B cell (primary cell): ENCODE measurements around the gene CBX7. TPM values are rescaled to one million over a fixed set of nuclear protein-coding genes. Genes with fewer than 3 reads are reported as not detected.

Experiments used
- ATAC-seq: fragments of 200-7000 bp; cut with Tn5 transposase; one replicate; pipeline ENCODE4 v1.10.0; 2021; ENCODE audit warnings: low read depth, mild to moderate bottlenecking, moderate number of reproducible peaks, moderate library complexity
- CTCF ChIA-PET: fragments of 350-600 bp; sonication (Branson Sonifier 250); formaldehyde crosslinking; loops from one replicate; lab custom pipeline; 2021; ENCODE audit warnings: antibody characterized with exemption, inconsistent platforms; lab: Charles Lee
- POLR2A ChIA-PET: fragments of 350-600 bp; sonication (Branson Sonifier 250); formaldehyde crosslinking; loops from one replicate; lab custom pipeline; 2021; ENCODE audit warnings: antibody characterized with exemption; lab: Charles Lee
- DNase-seq: peaks from one replicate; pipeline ENCODE4 v3.0.0; 2013
- H2AFZ ChIP-seq: 2 replicates; pipeline ENCODE4 v1.6.1; 2012; ENCODE audit warnings: mild to moderate bottlenecking, low read depth, low read length; ENCODE audit not compliant: insufficient read depth, poor library complexity, severe bottlenecking
- H3K27ac ChIP-seq, 2 donors: 1 replicate in 1 of 2; 2 replicates in 1 of 2; pipeline ENCODE4 v1.5.1; 2012 to 2013; ENCODE audit warnings: low read length in 2 of 2, mild to moderate bottlenecking in 2 of 2, moderate library complexity in 1 of 2
- H3K27me3 ChIP-seq, 4 experiments: fragments of 200-600 bp in 1 of 4; sonication (generic) in 1 of 4; replicated peaks in 1 of 4; 1 replicate in 2 of 4; 2 replicates in 2 of 4; pipeline versions ENCODE4 v1.6.1 to v1.7.0; 2013 to 2016; ENCODE audit warnings: low read length in 3 of 4, mild to moderate bottlenecking in 2 of 4, mixed read lengths in 1 of 4, moderate library complexity in 1 of 4; ENCODE audit not compliant: insufficient read depth in 4 of 4, control insufficient read depth in 3 of 4; ENCODE audit errors: control extremely low read depth in 1 of 4
- H3K36me3 ChIP-seq, 2 experiments: replicated peaks in 1 of 2; 1 replicate in 1 of 2; 2 replicates in 1 of 2; pipeline versions ENCODE4 v1.6.1 to v1.7.1; 2013; ENCODE audit warnings: low read length in 1 of 2; ENCODE audit not compliant: insufficient read depth in 2 of 2, control insufficient read depth in 1 of 2; ENCODE audit errors: control extremely low read depth in 1 of 2, extremely low read depth in 1 of 2
- H3K4me1 ChIP-seq, 2 donors: fragments of 200-600 bp in 1 of 2; sonication (generic) in 1 of 2; 1 replicate in 1 of 2; 2 replicates in 1 of 2; pipeline versions ENCODE4 v1.5.1 to v1.6.1; 2013 to 2017; ENCODE audit warnings: low read length in 2 of 2; ENCODE audit not compliant: control insufficient read depth in 2 of 2, insufficient read depth in 2 of 2
- H3K4me2 ChIP-seq: replicated peaks from 2 replicates; pipeline ENCODE3; 2012; ENCODE audit warnings: mild to moderate bottlenecking, low read depth, low read length; ENCODE audit not compliant: poor library complexity, severe bottlenecking
- H3K4me3 ChIP-seq, 5 experiments: fragments of 200-600 bp in 1 of 5; sonication (generic) in 1 of 5; 1 replicate in 3 of 5; 2 replicates in 2 of 5; pipeline versions ENCODE4 v1.5.1 to v1.7.0; 2011 to 2016; ENCODE audit warnings: low read length in 4 of 5, mild to moderate bottlenecking in 4 of 5, low read depth in 2 of 5, control low read depth in 1 of 5, moderate library complexity in 1 of 5; ENCODE audit not compliant: insufficient read depth in 1 of 5; ENCODE audit errors: control extremely low read depth in 1 of 5, extremely low read depth in 1 of 5
- H3K79me2 ChIP-seq: fragments of 200-600 bp; sonication (generic); one replicate; pipeline ENCODE4 v1.6.0; 2016; ENCODE audit warnings: low read length; ENCODE audit not compliant: control insufficient read depth, insufficient read depth
- H3K9ac ChIP-seq: fragments of 200-600 bp; sonication (generic); 2 replicates; pipeline ENCODE4 v1.6.1; 2017; ENCODE audit warnings: mild to moderate bottlenecking, low read length, moderate library complexity
- H3K9me3 ChIP-seq, 3 donors: one replicate each; pipeline versions ENCODE4 v1.6.1 to v1.7.1; 2013; ENCODE audit warnings: low read length in 2 of 3; ENCODE audit not compliant: control insufficient read depth in 2 of 3, insufficient read depth in 1 of 3; ENCODE audit errors: control extremely low read depth in 1 of 3
- H4K20me1 ChIP-seq: 2 replicates; pipeline ENCODE4 v1.6.0; 2012; ENCODE audit warnings: mild to moderate bottlenecking, low read length; ENCODE audit not compliant: insufficient read depth, control insufficient read depth, poor library complexity, severe bottlenecking
- H3K27ac Mint-ChIP-seq: one replicate; pipeline ENCODE4 v1.8.0; 2021; ENCODE audit warnings: mixed read lengths
- H3K27me3 Mint-ChIP-seq: one replicate; pipeline ENCODE4 v1.8.0; 2021; ENCODE audit warnings: mixed read lengths
- H3K4me1 Mint-ChIP-seq: one replicate; pipeline ENCODE4 v1.8.0; 2021; ENCODE audit warnings: mixed read lengths
- H3K4me3 Mint-ChIP-seq: one replicate; pipeline ENCODE4 v1.8.0; 2021; ENCODE audit warnings: mixed read lengths
- H3K9me3 Mint-ChIP-seq: one replicate; pipeline ENCODE4 v1.8.0; 2022; ENCODE audit warnings: mixed read lengths; ENCODE audit not compliant: insufficient read depth
- EZH2 ChIP-seq: IDR thresholded peaks from 2 replicates; pipeline ENCODE4 v1.6.1; 2012; ENCODE audit warnings: borderline replicate concordance, low read depth, mild to moderate bottlenecking, moderate library complexity, low read length; ENCODE audit not compliant: insufficient read depth, poor library complexity, severe bottlenecking
- WGBS: methylation state at CpG from one replicate; pipeline ENCODE4 v1.1.5; 2013; ENCODE audit warnings: missing lambda C conversion rate; ENCODE audit not compliant: insufficient coverage; 5-methylcytosine and 5-hydroxymethylcytosine counted together
- intact Hi-C: fragments of 100-400 bp; cut with micrococcal nuclease; formaldehyde crosslinking; loops from one replicate; pipeline ENCODE4 v1.10.0; 2022
- polyA plus RNA-seq: library from polyadenylated mRNA; depleted of rRNA; stranded (reverse); fragments of >200 nt; gene quantifications from 2 replicates; pipeline ENCODE4 v1.2.3, GENCODE V29; 2012
- total RNA-seq, 2 donors: library from RNA; stranded (reverse); fragments of 120-200 nt in 1 of 2; gene quantifications; 1 replicate in 1 of 2; 2 replicates in 1 of 2; pipeline versions ENCODE4 v1.2.3 to v1.2.4, GENCODE V29; 2013 to 2022
- TF ChIP-seq, protein P1 (sequence below): fragments of 200-600 bp; IDR thresholded peaks from one replicate; pipeline ENCODE4 v1.8.0; 2022; ENCODE audit warnings: antibody characterized with exemption, mild to moderate bottlenecking

Gene CBX7
- total and polyA plus RNA-seq, 2 donors (not counting 1 experiment from before 2014, with no cell fraction given) = 83.6 to 141 TPM

- H3K79me2 ChIP-seq = peaks cover 72% of the 10 kb centered on the region
- peaks cover 42% of the 10 kb centered on the region for H3K4me1 Mint-ChIP-seq
- no peaks in the 10 kb centered on the region for H3K9me3 ChIP-seq
- ChIA-PET CTCF (interaction anchor here (1.2 to 1.7 kb wide), 2 partner anchors 141 to 275 kb away, joined by 3 to 7 read pairs; no protein-coding TSS in a partner anchor), POLR2A (no interaction called here)
- peak; percentile 26 for ATAC-seq
- intact Hi-C loops = loop anchor here (1.0 kb wide), 1 partner anchor 8 kb away; the partner anchor contains the start of gene CBX7
- no peaks in the 10 kb centered on the region for H3K27me3 ChIP-seq
- H3K4me3 ChIP-seq = peak overlapping the region; percentile 65 to 98 (median 89)
- no peaks in the 10 kb centered on the region for H3K9me3 Mint-ChIP-seq
- H3K4me1 ChIP-seq = peaks cover 39 to 46% of the 10 kb centered on the region in 2 donors
- H3K4me2 ChIP-seq = peak overlapping the region; percentile 96
- peak overlapping the region; percentile 90 for H3K4me3 Mint-ChIP-seq
- peaks cover 47% of the 10 kb centered on the region for H4K20me1 ChIP-seq
- DNase-seq = peak; percentile 81
- H3K36me3 ChIP-seq = peaks cover 0 to 25% of the 10 kb centered on the region in 2 experiments
- peak overlapping the region; percentile 84 for H3K9ac ChIP-seq
- H3K27ac Mint-ChIP-seq = peak overlapping the region; percentile 90
- H3K27ac ChIP-seq = peak overlapping the region; percentile 17 to 97
- H2AFZ ChIP-seq = peak overlapping the region; percentile 72
- H3K27me3 Mint-ChIP-seq = no peaks in the 10 kb centered on the region
- TF ChIP-seq, protein P1, sequence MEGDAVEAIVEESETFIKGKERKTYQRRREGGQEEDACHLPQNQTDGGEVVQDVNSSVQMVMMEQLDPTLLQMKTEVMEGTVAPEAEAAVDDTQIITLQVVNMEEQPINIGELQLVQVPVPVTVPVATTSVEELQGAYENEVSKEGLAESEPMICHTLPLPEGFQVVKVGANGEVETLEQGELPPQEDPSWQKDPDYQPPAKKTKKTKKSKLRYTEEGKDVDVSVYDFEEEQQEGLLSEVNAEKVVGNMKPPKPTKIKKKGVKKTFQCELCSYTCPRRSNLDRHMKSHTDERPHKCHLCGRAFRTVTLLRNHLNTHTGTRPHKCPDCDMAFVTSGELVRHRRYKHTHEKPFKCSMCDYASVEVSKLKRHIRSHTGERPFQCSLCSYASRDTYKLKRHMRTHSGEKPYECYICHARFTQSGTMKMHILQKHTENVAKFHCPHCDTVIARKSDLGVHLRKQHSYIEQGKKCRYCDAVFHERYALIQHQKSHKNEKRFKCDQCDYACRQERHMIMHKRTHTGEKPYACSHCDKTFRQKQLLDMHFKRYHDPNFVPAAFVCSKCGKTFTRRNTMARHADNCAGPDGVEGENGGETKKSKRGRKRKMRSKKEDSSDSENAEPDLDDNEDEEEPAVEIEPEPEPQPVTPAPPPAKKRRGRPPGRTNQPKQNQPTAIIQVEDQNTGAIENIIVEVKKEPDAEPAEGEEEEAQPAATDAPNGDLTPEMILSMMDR = no peak
- no peak for TF ChIP-seq EZH2
- 4% methylated on average over 15 of the region's 22 CpGs for WGBS
Observed at GRCh38 chr22:39144101-39144767, 8.2 kb downstream of the CBX7 start.

DNA sequence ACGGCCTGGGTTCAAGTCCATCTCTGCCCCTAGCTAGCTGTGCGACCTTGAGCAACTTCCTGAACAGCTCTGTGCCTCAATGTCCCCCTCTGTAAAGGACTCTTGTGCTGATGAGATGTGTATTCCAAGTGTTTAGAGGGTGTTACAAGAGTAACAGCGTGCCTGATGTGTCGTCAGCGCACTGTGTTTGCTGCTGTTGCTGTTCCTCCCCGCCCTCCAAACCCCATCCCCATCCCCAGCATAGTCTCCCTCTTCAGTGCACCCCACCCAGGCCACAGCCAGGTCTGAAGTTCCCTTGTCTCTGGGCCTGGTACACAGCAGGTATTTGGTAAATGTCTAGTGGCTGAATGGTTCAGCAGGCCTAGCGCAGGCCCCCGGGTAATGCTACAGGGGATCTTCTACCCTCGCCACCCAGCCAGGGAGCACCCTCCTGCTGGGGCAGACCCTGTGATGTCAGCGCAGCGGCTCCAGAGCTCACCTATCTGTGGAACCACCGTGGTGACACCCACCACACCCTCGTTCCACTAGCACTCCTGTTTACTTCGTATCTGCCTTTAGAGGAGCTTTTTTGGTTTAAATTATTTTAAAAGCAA, 10.3 kb downstream of the CBX7 start:
- peaks cover 54% of the 10 kb centered on the region for H3K79me2 ChIP-seq
- ATAC-seq (no peak), DNase-seq (no peak)
- ChIA-PET POLR2A (no interaction called here), CTCF (interaction anchor here (1.4 to 1.7 kb wide), 3 partner anchors 135 to 387 kb away, joined by 3 to 7 read pairs (median 3); no protein-coding TSS in a partner anchor)
- 94% methylated on average over 7 of the region's 14 CpGs for WGBS
- H3K4me3 ChIP-seq = no peak overlapping the region
- Mint-ChIP-seq H3K27ac (no peak overlapping the region), H3K27me3 (no peaks in the 10 kb centered on the region), H3K4me3 (no peak overlapping the region), H3K4me1 (peaks cover 26% of the 10 kb centered on the region), H3K9me3 (no peaks in the 10 kb centered on the region)
- no peak overlapping the region for H3K4me2 ChIP-seq
- intact Hi-C loops = no loop called here
- no peak overlapping the region for H3K27ac ChIP-seq
- no peak overlapping the region for H2AFZ ChIP-seq
- peaks cover 55% of the 10 kb centered on the region for H4K20me1 ChIP-seq
- no peak overlapping the region for H3K9ac ChIP-seq
- peaks cover 19 to 27% of the 10 kb centered on the region in 2 donors for H3K4me1 ChIP-seq
- H3K9me3 ChIP-seq = no peaks in the 10 kb centered on the region
- TF ChIP-seq EZH2 = no peak
- TF ChIP-seq, protein P1 = no peak
- H3K36me3 ChIP-seq = peaks cover 0 to 13% of the 10 kb centered on the region in 2 experiments
- H3K27me3 ChIP-seq = no peaks in the 10 kb centered on the region
